SKM-1 (cell line): ENCODE measurements around the gene ART3.
"Not testable (repeated sequence)": the region's sequence is repeated elsewhere in the genome, so short reads cannot be mapped to it uniquely, and the experiment has no call there.

Experiments used
- DNase-seq: peaks from one replicate; lab custom pipeline; 2025; ENCODE audit not compliant: unreplicated experiment; lab: John Stamatoyannopoulos, UW

The ART3 gene, protein sequence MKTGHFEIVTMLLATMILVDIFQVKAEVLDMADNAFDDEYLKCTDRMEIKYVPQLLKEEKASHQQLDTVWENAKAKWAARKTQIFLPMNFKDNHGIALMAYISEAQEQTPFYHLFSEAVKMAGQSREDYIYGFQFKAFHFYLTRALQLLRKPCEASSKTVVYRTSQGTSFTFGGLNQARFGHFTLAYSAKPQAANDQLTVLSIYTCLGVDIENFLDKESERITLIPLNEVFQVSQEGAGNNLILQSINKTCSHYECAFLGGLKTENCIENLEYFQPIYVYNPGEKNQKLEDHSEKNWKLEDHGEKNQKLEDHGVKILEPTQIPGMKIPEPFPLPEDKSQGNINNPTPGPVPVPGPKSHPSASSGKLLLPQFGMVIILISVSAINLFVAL

DNA sequence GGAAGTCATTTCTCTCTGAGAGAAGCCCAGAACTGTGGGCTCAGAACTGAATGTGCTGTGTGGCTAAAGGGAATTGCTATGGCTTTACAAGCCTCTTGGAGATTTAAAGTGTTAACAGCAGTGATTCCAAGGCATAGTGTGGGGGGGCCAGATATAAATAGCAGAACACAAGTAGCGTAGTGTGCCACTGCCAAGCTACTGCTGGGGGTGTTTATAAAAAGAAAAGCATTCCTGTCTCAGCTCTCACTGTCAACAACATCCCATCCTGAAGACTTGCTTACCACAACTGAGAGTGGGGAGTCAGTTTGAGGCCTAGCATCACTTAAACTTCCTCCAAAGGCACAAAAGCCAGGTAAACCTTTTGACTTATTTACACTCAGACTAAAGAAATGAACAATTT lies at the start of gene ART3:
TSS of gene ART3 (plus strand) at position 242 of the 400 bp plus-strand sequence. CDS start 1,181 bp downstream, outside the sequence.
- DNase-seq: no peak

GRCh38 chr4:76028350-76028765 lies 46.2 kb upstream of the ART3 start:
- DNase-seq: no peak

GRCh38 chr4:76029300-76029699 lies 45.2 kb upstream of the ART3 start:
- no peak for DNase-seq

DNA sequence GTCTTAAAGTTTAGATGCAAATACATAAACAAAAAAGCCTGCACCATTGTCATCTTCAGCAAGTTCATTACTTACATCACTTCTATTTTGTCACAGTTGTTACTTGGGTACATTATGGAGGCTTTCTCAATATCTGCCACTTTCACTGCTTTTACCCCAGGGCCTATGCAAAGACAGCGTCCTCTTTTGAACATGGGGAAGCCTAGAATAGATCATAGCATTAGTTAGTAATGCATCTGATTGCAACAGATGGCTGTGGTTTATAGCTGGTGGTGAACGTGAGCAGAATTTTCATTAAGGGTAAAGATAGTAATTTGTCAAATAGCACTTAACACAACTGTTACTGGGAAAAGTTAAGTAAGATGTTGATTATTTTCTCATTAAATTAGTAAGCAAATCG lies 39.4 kb upstream of the ART3 start:
- peak; percentile 54 for DNase-seq

- DNase-seq: no peak
Observed at GRCh38 chr4:76035799-76036380, 38.6 kb upstream of the ART3 start, which contains the start of gene CXCL11. Gene CXCL11 (minus strand): TSS chr4:76036070. CDS start chr4:76035987, 83 bp downstream.

DNA sequence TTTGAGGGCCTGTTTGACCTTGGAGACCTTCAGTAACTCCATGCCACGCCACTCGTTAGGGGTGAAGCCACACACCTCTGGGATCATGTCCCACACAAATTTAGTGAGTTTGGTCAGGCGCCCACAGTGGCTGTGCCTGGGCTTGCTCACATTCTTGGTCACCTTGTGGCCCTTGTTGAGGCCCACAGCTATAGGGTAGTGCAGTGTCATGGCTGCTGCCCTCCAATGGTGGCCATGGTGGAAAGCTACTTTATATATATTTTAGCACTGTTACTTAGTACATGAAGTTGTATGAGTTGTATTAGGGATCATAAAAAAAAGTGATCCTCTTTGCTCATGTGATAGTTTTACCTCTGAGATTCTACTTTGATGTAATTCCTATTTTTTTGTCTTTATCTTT lies 37.7 kb upstream of the ART3 start:
- no peak for DNase-seq

GRCh38 chr4:76042241-76042998 lies 32.1 kb upstream of the ART3 start:
- not testable (repeated sequence) for DNase-seq

DNA sequence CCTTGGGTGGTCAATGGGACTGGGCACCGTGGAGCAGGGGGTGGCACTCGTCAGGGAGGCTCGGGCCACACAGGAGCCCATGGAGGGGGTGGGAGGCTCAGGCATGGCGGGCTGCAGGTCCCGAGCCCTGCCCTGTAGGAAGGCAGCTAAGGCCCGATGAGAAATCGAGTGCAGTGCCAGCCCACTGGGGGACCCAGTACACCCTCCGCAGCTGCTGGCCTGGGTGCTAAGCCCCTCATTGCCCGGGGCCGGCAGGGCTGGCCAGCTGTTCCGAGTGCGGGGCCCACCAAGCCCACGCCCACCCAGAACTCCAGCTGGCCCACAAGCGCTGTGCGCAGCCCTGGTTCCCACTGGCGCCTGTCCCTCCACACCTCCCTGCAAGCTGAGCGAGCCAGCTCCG lies 31.2 kb upstream of the ART3 start:
- not testable (repeated sequence) for DNase-seq

DNA sequence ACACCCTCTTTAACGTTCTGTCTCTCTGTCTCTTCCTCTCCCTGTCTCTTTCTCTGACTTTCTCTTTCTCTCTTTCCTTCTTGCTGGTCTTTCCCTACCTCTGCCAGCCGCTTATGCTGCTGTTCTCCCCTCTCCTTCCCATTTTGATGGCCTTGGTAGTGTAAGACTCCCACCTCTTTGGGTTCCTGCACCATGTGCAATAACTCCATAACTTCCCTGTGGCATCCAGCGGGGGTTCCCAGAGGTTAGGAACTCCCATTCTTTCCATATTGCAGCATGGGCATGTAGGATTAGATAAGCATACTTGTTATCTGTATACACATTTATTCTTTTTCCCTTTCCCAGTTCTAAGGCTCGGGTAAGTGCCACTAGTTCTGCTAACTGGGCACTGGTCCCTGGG lies 29.8 kb upstream of the ART3 start:
- DNase-seq: not testable (repeated sequence)

DNA sequence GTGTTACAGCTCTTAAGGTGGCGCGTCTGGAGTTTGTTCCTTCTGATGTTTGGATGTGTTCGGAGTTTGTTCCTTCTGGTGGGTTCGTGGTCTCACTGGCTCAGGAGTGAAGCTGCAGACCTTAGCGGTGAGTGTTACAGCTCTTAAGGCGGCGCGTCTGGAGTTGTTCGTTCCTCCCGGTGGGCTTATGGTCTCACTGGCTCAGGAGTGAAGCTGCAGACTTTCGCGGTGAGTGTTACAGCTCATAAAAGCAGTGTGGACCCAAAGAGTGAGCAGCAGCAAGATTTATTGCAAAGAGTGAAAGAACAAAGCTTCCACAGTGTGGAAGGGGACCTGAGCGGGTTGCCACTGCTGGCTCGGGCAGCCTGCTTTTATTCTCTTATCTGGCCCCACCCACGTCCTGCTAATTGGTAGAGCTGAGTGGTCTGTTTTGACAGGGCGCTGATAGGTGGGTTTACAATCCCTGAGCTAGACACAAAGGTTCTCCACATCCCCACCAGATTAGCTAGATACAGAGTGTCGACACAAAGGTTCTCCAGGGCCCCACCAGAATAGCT lies 24.6 kb upstream of the ART3 start:
- DNase-seq: not testable (repeated sequence)

- not testable (repeated sequence) for DNase-seq
Observed at GRCh38 chr4:76050560-76051050, 23.9 kb upstream of the ART3 start.

GRCh38 chr4:76053730-76054129 lies 20.8 kb upstream of the ART3 start:
- DNase-seq: no peak

GRCh38 chr4:76055016-76055415 lies 19.5 kb upstream of the ART3 start:
- no peak for DNase-seq

DNA sequence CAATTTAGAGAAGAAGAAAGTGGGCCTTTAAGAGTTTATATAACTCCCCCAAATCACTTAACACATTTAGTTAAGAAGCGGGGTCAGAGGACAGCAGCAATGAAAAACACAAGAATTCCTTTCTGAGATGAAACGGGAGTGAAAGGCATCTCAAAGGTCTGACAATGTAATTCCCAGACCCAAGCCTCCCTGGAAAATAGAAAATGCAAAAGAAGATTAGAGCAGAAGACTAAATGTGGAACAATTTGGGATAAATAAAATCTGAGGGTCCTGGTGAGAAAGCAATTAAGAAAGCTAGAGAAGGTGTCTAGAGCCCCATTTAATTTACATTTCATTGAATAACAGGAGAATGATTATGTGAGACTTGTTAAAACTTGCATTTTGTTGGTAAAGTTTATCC lies 19.1 kb upstream of the ART3 start:
- DNase-seq: no peak

GRCh38 chr4:76058302-76058701 lies 16.2 kb upstream of the ART3 start:
- no peak for DNase-seq

DNA sequence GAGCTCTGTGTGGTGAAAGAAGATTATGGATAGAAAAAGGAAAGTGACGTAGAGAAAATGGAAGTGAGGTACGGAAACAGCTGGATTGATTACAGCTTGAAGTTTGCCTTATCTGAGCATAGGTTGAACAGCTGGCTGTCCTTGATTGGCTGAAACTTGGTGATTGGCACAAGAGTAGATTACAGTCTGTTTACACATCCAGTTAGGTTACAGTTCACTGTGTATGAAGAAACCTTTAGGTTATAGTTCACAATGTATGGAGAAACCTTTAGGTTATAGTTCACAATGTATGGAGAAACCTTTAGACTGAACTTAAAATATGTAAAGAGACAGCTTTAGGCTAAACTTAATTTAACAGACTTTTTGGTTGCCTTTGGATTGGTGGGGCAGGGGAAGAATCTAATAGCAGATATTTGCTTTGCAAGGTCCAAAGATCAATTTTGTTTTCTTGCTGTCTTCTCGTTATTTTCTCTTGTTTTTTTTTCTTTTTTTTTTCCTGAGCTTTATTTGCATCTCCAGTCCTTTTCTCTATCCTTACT lies 15.6 kb upstream of the ART3 start:
- DNase-seq: no peak

GRCh38 chr4:76059750-76060149 lies 14.8 kb upstream of the ART3 start:
- peak; percentile 26 for DNase-seq

DNA sequence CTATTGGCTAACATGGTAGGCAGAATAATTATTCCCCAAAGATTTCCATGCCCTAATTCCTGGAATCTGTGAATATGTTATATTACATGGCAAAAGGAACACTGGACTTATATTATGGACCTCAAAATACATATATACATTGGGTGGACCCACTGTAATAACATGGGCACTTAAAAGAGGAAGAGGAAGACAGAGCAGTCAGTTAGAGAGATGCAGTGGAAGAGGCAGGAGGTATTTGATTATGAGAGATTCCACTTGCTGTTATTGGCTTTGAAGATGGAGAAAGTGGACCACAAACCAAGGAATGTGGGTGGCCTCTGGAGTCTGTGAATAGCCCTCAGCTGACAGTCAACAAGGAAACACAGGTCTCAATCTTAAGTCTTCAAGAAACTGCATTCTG lies 14.0 kb upstream of the ART3 start:
- no peak for DNase-seq

GRCh38 chr4:76061421-76061820 lies 13.1 kb upstream of the ART3 start:
- no peak for DNase-seq

- DNase-seq: no peak
Observed at GRCh38 chr4:76061982-76062381, 12.5 kb upstream of the ART3 start.

DNA sequence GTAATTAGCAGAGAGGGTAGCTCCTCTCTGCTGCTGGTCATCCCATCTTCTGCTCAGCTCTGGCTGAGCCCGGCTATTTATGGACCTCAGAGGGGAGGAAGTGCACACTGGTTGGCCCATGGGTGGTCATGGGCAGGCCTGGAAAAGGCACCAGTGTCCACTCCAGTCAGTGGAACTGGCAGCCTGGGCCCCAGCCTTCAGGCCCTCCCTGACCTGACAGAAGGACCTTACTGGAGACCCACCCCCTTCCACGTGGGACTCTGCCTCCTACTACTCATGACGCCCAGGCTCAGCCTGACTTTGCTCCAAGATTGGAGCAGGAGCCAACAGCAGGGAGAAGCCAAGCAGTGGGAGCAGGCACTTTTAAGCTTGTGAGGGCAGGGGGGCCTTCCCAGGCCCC lies 8.0 kb upstream of the ART3 start:
- no peak for DNase-seq
